NCI-H82 treated with DMSO at 0.1 percent for 48 hours (cell line): ENCODE data around the gene WNT7A.
"Not testable (repeated sequence)": the region's sequence is repeated elsewhere in the genome, so short reads cannot be mapped to it uniquely, and the experiment has no call there.

Source experiments
- DNase-seq: peaks from one replicate; lab custom pipeline; 2025; ENCODE audit not compliant: unreplicated experiment; lab: John Stamatoyannopoulos, UW

The WNT7A gene

GRCh38 chr3:13866041-13866965 is 13.6 kb downstream of the WNT7A start:
- no peak for DNase-seq

- DNase-seq: no peak
These were observed 14.3 kb downstream of the WNT7A start for GRCh38 chr3:13865581-13865980.

GRCh38 chr3:13865106-13865505 is 14.8 kb downstream of the WNT7A start:
- DNase-seq: no peak

GRCh38 chr3:13863965-13864595 is 15.8 kb downstream of the WNT7A start:
- DNase-seq: no peak

GRCh38 chr3:13863382-13863952 is 16.4 kb downstream of the WNT7A start:
- no peak for DNase-seq

- no peak for DNase-seq
These were observed 18.4 kb downstream of the WNT7A start for GRCh38 chr3:13861461-13861860.

- no peak for DNase-seq
These were observed 19.9 kb downstream of the WNT7A start for GRCh38 chr3:13860001-13860400.

GRCh38 chr3:13858768-13859520 is 20.9 kb downstream of the WNT7A start:
- DNase-seq: no peak

GRCh38 chr3:13857702-13858380 is 22.0 kb downstream of the WNT7A start:
- DNase-seq: no peak

GRCh38 chr3:13856628-13857027 is 23.2 kb downstream of the WNT7A start:
- not testable (repeated sequence) for DNase-seq

GRCh38 chr3:13856006-13856405 is 23.9 kb downstream of the WNT7A start:
- DNase-seq: no peak

GRCh38 chr3:13854492-13854891 is 25.4 kb downstream of the WNT7A start:
- no peak for DNase-seq

- DNase-seq: no peak
These were observed 25.9 kb downstream of the WNT7A start for GRCh38 chr3:13853978-13854296.

- no peak for DNase-seq
These were observed 26.5 kb downstream of the WNT7A start for GRCh38 chr3:13853256-13853977.

- DNase-seq: no peak
These were observed 27.2 kb downstream of the WNT7A start for GRCh38 chr3:13852638-13853009.

- DNase-seq: no peak
These were observed 27.8 kb downstream of the WNT7A start for GRCh38 chr3:13851997-13852637.

GRCh38 chr3:13851091-13851849 is 28.6 kb downstream of the WNT7A start:
- no peak for DNase-seq

- no peak for DNase-seq
These were observed 29.5 kb downstream of the WNT7A start for GRCh38 chr3:13850161-13850945.
